ENCODE measurements around the gene DEFB131B.
"Not testable (repeated sequence)": the region's sequence is repeated elsewhere in the genome, so short reads cannot be mapped to it uniquely, and the experiment has no call there.

DNA sequence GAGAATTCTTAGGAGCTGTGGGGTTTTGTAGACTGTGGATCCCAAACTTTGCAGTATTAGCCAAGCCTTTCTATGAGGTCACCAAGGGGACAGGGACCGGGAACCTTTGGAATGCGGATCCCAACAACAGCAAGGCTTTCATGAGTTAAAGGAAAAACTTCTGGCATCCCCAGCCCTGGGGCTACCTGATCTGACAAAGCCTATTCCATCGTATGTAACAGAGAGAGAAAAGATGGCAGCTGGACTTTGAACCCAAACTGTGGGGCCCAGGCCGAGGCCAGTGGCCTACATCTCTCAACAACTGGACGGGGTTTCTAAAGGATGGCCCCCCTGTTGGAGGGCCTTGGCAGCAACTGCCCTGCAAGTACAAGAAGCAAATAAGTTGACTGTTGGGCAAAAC, 32.5 kb downstream of the DEFB131B start:
- TF ChIP-seq POLR2A, EP300 (IDR thresholded peaks at IDR 0.05): not testable (repeated sequence)
- TF ChIP-seq, protein P1, sequence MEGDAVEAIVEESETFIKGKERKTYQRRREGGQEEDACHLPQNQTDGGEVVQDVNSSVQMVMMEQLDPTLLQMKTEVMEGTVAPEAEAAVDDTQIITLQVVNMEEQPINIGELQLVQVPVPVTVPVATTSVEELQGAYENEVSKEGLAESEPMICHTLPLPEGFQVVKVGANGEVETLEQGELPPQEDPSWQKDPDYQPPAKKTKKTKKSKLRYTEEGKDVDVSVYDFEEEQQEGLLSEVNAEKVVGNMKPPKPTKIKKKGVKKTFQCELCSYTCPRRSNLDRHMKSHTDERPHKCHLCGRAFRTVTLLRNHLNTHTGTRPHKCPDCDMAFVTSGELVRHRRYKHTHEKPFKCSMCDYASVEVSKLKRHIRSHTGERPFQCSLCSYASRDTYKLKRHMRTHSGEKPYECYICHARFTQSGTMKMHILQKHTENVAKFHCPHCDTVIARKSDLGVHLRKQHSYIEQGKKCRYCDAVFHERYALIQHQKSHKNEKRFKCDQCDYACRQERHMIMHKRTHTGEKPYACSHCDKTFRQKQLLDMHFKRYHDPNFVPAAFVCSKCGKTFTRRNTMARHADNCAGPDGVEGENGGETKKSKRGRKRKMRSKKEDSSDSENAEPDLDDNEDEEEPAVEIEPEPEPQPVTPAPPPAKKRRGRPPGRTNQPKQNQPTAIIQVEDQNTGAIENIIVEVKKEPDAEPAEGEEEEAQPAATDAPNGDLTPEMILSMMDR (IDR thresholded peaks at IDR 0.05) = not testable (repeated sequence)
